ENCODE data around the gene CD59. TPM values are rescaled to one million over a fixed set of nuclear protein-coding genes. Genes with fewer than 3 reads are reported as not detected.
A peak's percentile ranks its signal among the peaks of the same experiment; 100 is the strongest.
"Not testable (repeated sequence)": the region's sequence is repeated elsewhere in the genome, so short reads cannot be mapped to it uniquely, and the experiment has no call there.

CD59 gene
- total and polyA plus RNA-seq, 4 experiments from 2014 or later: 68.3 to 100 (median 85.9) TPM

DNA sequence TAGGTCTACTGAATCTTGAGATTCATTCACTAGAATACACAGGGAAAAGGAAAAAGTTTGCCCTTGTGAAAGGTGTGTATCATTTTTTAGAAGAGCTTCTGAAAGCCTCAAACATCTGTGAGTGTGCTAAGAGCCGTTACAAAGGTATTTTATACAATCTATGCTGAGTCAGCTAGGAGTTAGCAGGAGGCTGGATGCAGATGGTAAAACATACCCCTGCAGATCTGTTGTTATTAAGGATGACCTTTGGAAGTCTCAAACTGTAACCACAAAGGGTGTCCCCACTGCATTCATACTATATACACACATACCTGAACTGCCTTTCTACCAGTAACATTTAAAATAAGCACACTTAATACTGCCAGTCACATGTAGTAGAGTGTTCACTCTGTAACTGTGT, 27.2 kb downstream of the CD59 start:
- no peak for DNase-seq
- H3K4me3 Mint-ChIP-seq: peak overlapping the region in 1 of 8 donors; percentile 23
- intact Hi-C loops (cut with micrococcal nuclease): loop anchor here (10.0 kb wide), 1 partner anchor 346 kb away; the partner anchor contains the start of gene CAPRIN1
- no peaks in the 10 kb centered on the region for H3K27me3 Mint-ChIP-seq
- no peak overlapping the region for H3K27ac Mint-ChIP-seq
- ChIA-PET POLR2A (ENCODE audit: partially characterized antibody) (interaction anchor here (0.8 kb wide), 1 partner anchor 12 kb away, joined by 3 read pairs; no protein-coding TSS in a partner anchor), CTCF (ENCODE audit: partially characterized antibody) (interaction anchor here (1.2 to 1.4 kb wide), 2 partner anchors 8 to 23 kb away, joined by 4 read pairs; no protein-coding TSS in a partner anchor)
- peaks cover 0 to 9% (median 6%) of the 10 kb centered on the region in 4 donors for H3K4me1 Mint-ChIP-seq
- Histone ChIP-seq H3K4me1 (ENCODE audit: insufficient read depth, low read length) (no peaks in the 10 kb centered on the region), H3K27ac (ENCODE audit: low read depth, low read length) (no peak overlapping the region), H3K9me3 (ENCODE audit: control insufficient read depth in 1 of 2, low read length in 2 of 2) (no peaks in the 10 kb centered on the region), H3K4me3 (ENCODE audit: low read length in 2 of 2) (no peak overlapping the region), H3K36me3 (ENCODE audit: insufficient read depth, low read length) (peaks cover 18% of the 10 kb centered on the region), H3K27me3 (ENCODE audit: insufficient read depth, low read length) (no peaks in the 10 kb centered on the region)
- H3K36me3 Mint-ChIP-seq: peaks cover 25 to 33% of the 10 kb centered on the region in 2 donors
- no peaks in the 10 kb centered on the region for H3K9me3 Mint-ChIP-seq

DNA sequence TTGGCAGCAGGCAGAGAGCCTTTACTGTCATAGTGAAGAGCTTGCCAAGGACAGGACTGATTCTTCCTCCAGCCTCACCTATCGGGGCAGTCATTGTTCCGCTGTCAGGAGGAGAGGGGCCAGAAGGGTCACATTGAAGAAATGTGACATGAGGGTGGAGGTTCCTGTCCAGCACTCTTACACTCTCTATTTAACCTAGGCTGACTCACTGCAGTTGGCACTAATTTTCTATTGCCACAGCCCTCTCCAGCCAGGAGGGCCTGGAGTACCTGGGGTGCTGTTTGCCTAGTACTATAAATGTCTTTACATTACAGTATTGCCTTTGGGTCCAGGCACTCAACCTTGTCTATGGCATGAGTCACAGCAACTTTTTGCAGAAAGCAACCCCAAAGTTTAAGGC, 28.4 kb downstream of the CD59 start:
- H3K36me3 ChIP-seq (ENCODE audit: insufficient read depth, low read length); H3K27ac Mint-ChIP-seq; H3K27ac ChIP-seq (ENCODE audit: low read depth, low read length); H3K4me1 Mint-ChIP-seq; H3K27me3 ChIP-seq (ENCODE audit: insufficient read depth, low read length); H3K4me3 Mint-ChIP-seq; H3K27me3 Mint-ChIP-seq; H3K4me1 ChIP-seq (ENCODE audit: insufficient read depth, low read length); H3K9me3 Mint-ChIP-seq; H3K9me3 ChIP-seq (ENCODE audit: control insufficient read depth in 1 of 2, low read length in 2 of 2); H3K4me3 ChIP-seq (ENCODE audit: low read length in 2 of 2); DNase-seq; POLR2A ChIA-PET (ENCODE audit: partially characterized antibody): not testable (repeated sequence)
- H3K36me3 Mint-ChIP-seq: peaks cover 24 to 29% of the 10 kb centered on the region in 2 donors
- intact Hi-C loops (cut with micrococcal nuclease): loop anchor here (10.0 kb wide), 1 partner anchor 347 kb away; the partner anchor contains the start of gene CAPRIN1
- CTCF ChIA-PET (ENCODE audit: partially characterized antibody): interaction anchor here (1.1 to 1.7 kb wide), 2 partner anchors 8 to 31 kb away, joined by 3 to 6 read pairs; no protein-coding TSS in a partner anchor

DNA sequence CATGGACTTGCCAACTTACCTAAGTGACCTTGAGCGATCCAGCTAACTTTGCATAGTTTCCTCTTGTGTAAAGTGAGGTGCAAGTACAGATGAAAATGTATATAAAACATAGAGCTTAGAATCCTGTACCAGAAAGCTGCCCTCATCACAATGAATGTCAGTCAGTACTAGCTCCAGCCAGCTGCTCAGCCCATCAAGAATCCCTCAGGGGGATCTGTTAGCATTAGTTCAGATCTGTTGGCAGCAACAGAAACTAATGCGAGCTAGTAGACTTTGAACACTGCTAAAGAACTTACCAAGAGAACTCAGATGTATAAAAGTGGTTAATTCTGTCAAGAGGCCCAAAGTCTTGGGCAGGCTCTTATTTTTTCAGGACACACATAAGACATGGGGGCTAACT, 29.3 kb downstream of the CD59 start:
- no peak overlapping the region for H3K4me3 Mint-ChIP-seq
- intact Hi-C loops (cut with micrococcal nuclease): loop anchor here (10.0 kb wide), 1 partner anchor 348 kb away; the partner anchor contains the start of gene CAPRIN1
- H3K9me3 ChIP-seq (ENCODE audit: control insufficient read depth in 1 of 2, low read length in 2 of 2): no peaks in the 10 kb centered on the region
- H3K4me1 Mint-ChIP-seq: peaks cover 0 to 9% (median 6%) of the 10 kb centered on the region in 4 donors
- DNase-seq: no peak
- H3K4me3 ChIP-seq (ENCODE audit: low read length in 2 of 2): no peak overlapping the region
- H3K36me3 Mint-ChIP-seq: peaks cover 24 to 25% of the 10 kb centered on the region in 2 donors
- no peaks in the 10 kb centered on the region for H3K27me3 Mint-ChIP-seq
- peak overlapping the region in 1 of 7 donors; percentile 25 for H3K27ac Mint-ChIP-seq
- peaks cover 9% of the 10 kb centered on the region for H3K36me3 ChIP-seq (ENCODE audit: insufficient read depth, low read length)
- no peaks in the 10 kb centered on the region for H3K4me1 ChIP-seq (ENCODE audit: insufficient read depth, low read length)
- no peaks in the 10 kb centered on the region for H3K27me3 ChIP-seq (ENCODE audit: insufficient read depth, low read length)
- no peaks in the 10 kb centered on the region for H3K9me3 Mint-ChIP-seq
- CTCF ChIA-PET (ENCODE audit: partially characterized antibody): interaction anchor here (0.6 to 1.7 kb wide), 4 partner anchors 9 to 410 kb away, joined by 3 to 6 read pairs (median 3); no protein-coding TSS in a partner anchor
- H3K27ac ChIP-seq (ENCODE audit: low read depth, low read length): no peak overlapping the region
- POLR2A ChIA-PET (ENCODE audit: partially characterized antibody): no interaction called here

DNA sequence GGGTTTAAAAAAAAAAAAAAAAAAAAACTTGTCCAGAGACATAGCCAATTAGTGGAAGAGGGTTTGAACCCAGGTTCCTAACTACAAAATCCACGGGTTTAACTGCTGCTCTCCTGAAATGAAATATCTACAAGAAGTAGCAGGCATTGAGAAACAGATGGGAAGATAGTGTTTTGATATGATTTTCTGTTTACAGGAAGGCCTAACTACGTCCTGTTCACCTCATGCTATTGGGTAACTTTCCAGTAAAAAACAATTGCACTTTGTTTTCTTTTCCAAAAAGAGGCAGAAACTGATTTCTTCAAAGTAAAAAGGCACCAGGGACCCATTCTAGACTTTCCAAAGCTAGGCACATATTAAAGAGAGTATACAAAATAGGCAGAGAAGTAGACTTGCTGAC, 29.7 kb downstream of the CD59 start:
- H3K9me3 Mint-ChIP-seq: no peaks in the 10 kb centered on the region
- intact Hi-C loops (cut with micrococcal nuclease): loop anchor here (10.0 kb wide), 1 partner anchor 348 kb away; the partner anchor contains the start of gene CAPRIN1
- peaks cover 24 to 25% of the 10 kb centered on the region in 2 donors for H3K36me3 Mint-ChIP-seq
- H3K27ac ChIP-seq (ENCODE audit: low read depth, low read length): no peak overlapping the region
- H3K4me3 ChIP-seq (ENCODE audit: low read length in 2 of 2): no peak overlapping the region
- H3K27me3 ChIP-seq (ENCODE audit: insufficient read depth, low read length): no peaks in the 10 kb centered on the region
- no peaks in the 10 kb centered on the region for H3K9me3 ChIP-seq (ENCODE audit: control insufficient read depth in 1 of 2, low read length in 2 of 2)
- ChIA-PET CTCF (ENCODE audit: partially characterized antibody) (interaction anchor here (0.6 to 1.7 kb wide), 3 partner anchors 10 to 409 kb away, joined by 3 to 6 read pairs (median 3); no protein-coding TSS in a partner anchor), POLR2A (ENCODE audit: partially characterized antibody) (no interaction called here)
- H3K4me1 Mint-ChIP-seq: peaks cover 1 to 11% (median 7%) of the 10 kb centered on the region in 4 donors
- no peak for DNase-seq
- H3K4me3 Mint-ChIP-seq: peak overlapping the region in 3 of 8 donors; percentile 0 to 25 (median 19)
- H3K27me3 Mint-ChIP-seq: no peaks in the 10 kb centered on the region
- peak overlapping the region in 2 of 7 donors; percentile 25 to 33 for H3K27ac Mint-ChIP-seq
- peaks cover 2% of the 10 kb centered on the region for H3K4me1 ChIP-seq (ENCODE audit: insufficient read depth, low read length)
- peaks cover 9% of the 10 kb centered on the region for H3K36me3 ChIP-seq (ENCODE audit: insufficient read depth, low read length)

DNA sequence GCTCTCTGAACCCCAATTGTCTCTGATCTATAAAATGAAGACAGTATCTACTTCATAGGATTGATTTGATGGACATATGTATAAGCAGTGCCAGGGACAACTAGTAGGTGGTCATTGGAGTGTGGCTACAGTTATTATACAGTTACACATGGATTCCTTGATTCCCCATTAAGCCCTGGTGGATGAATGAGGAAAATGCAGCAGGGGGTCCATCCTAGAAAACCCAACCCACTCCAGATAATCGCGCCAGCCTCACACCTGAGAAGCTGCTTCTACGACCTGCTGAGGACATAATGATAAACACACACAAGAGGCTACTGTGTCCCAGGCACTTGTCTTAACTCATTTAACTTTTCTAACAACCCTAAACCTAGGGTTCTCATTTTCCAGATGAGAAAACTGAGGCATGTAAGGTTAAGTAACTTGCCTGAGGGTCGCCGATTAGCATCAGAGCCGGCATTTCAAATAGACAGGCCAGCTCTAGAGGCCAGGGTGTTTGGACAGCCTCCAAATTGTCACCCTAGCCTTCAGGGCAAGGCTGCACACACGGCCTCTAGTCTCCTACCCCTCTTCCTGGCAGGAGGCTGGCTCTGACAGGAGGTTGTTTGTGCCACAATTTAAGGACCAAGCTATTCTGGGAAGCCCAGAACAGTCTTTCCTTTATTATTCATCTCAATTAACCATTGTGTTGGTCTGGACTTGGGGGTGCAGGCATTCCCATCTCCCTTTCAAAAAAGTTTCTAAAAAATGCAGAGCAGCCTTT, 31.8 kb downstream of the CD59 start:
- no peak overlapping the region for H3K27ac ChIP-seq (ENCODE audit: low read depth, low read length)
- Mint-ChIP-seq H3K27ac (no peak overlapping the region), H3K9me3 (no peaks in the 10 kb centered on the region), H3K4me1 (peaks cover 13 to 28% (median 18%) of the 10 kb centered on the region in 4 donors), H3K4me3 (no peak overlapping the region), H3K27me3 (peaks cover 0 to 2% of the 10 kb centered on the region in 2 donors), H3K36me3 (peaks cover 14 to 15% of the 10 kb centered on the region in 2 donors)
- ChIA-PET POLR2A (ENCODE audit: partially characterized antibody) (interaction anchor here (0.6 to 1.0 kb wide), 2 partner anchors 12 to 16 kb away, joined by 3 read pairs; no protein-coding TSS in a partner anchor), CTCF (ENCODE audit: partially characterized antibody) (interaction anchor here (1.1 kb wide), 1 partner anchor 10 kb away, joined by 3 read pairs; no protein-coding TSS in a partner anchor)
- peaks cover 15% of the 10 kb centered on the region for H3K4me1 ChIP-seq (ENCODE audit: insufficient read depth, low read length)
- no peaks in the 10 kb centered on the region for H3K27me3 ChIP-seq (ENCODE audit: insufficient read depth, low read length)
- H3K4me3 ChIP-seq (ENCODE audit: low read length in 2 of 2): no peak overlapping the region
- peaks cover 6% of the 10 kb centered on the region for H3K36me3 ChIP-seq (ENCODE audit: insufficient read depth, low read length)
- H3K9me3 ChIP-seq (ENCODE audit: control insufficient read depth in 1 of 2, low read length in 2 of 2): no peaks in the 10 kb centered on the region
- intact Hi-C loops (cut with micrococcal nuclease): loop anchor here (10.0 kb wide), 1 partner anchor 350 kb away; the partner anchor contains the start of gene CAPRIN1
- no peak for DNase-seq

DNA sequence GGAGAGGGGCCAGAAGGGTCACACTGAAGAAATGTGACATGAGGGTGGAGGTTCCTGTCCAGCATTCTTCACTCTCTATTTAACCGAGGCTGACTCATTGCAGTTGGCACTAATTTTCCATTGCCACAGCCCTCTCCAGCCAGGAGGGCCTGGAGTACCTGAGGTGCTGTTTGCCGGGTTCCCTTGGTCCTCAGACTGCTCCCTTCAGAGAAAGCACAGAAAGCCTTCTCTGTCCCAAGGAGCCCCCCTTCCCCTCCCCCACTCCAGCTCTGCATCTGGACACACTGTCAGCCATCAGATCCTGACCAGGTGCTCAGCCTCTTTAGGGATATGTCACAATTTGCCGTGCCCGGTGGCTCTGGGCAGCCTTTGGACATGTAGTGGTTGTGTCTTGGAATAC, 32.4 kb downstream of the CD59 start:
- Mint-ChIP-seq H3K9me3 (no peaks in the 10 kb centered on the region), H3K36me3 (peaks cover 8 to 9% of the 10 kb centered on the region in 2 donors), H3K4me1 (peaks cover 13 to 31% (median 18%) of the 10 kb centered on the region in 4 donors), H3K27ac (no peak overlapping the region), H3K4me3 (no peak overlapping the region), H3K27me3 (peaks cover 0 to 2% of the 10 kb centered on the region in 2 donors)
- intact Hi-C loops (cut with micrococcal nuclease): loop anchor here (10.0 kb wide), 1 partner anchor 351 kb away; the partner anchor contains the start of gene CAPRIN1
- no peak for DNase-seq
- H3K4me1 ChIP-seq (ENCODE audit: insufficient read depth, low read length): peaks cover 15% of the 10 kb centered on the region
- H3K9me3 ChIP-seq (ENCODE audit: control insufficient read depth in 1 of 2, low read length in 2 of 2): no peaks in the 10 kb centered on the region
- ChIA-PET CTCF (ENCODE audit: partially characterized antibody) (no interaction called here), POLR2A (ENCODE audit: partially characterized antibody) (interaction anchor here (1.0 kb wide), 1 partner anchor 12 kb away, joined by 3 read pairs; no protein-coding TSS in a partner anchor)
- H3K27ac ChIP-seq (ENCODE audit: low read depth, low read length): no peak overlapping the region
- no peak overlapping the region for H3K4me3 ChIP-seq (ENCODE audit: low read length in 2 of 2)
- no peaks in the 10 kb centered on the region for H3K36me3 ChIP-seq (ENCODE audit: insufficient read depth, low read length)
- no peaks in the 10 kb centered on the region for H3K27me3 ChIP-seq (ENCODE audit: insufficient read depth, low read length)

DNA sequence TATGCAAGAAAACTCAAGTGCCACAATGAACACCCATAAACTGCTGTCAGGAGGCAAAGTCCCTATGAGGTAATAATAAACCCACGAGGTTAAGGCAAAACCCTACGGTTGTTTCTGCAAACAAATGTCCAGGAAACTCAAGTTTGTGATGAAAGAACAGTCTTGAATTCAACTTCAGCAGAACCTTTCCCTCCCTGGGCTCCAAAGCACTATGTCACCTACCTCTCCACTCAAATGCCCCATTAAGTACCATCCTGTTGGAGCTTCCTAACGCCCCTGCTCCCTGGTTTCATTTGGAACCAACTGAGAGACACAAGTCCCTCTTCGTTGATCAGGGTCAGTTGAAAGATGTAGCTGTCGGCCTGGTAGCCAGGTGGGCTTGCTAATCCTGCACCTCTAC, 33.0 kb downstream of the CD59 start:
- H3K4me1 Mint-ChIP-seq: peaks cover 13 to 31% (median 18%) of the 10 kb centered on the region in 4 donors
- intact Hi-C loops (cut with micrococcal nuclease): loop anchor here (10.0 kb wide), 1 partner anchor 352 kb away; the partner anchor contains the start of gene CAPRIN1

More for the DNA sequence above, 33.0 kb downstream of the CD59 start:
- Mint-ChIP-seq H3K27ac (no peak overlapping the region), H3K9me3 (no peaks in the 10 kb centered on the region), H3K4me3 (no peak overlapping the region), H3K36me3 (peaks cover 5% of the 10 kb centered on the region in 2 donors), H3K27me3 (peaks cover 0 to 2% of the 10 kb centered on the region in 2 donors)
- Histone ChIP-seq H3K4me3 (ENCODE audit: low read length in 2 of 2) (no peak overlapping the region), H3K27me3 (ENCODE audit: insufficient read depth, low read length) (no peaks in the 10 kb centered on the region), H3K27ac (ENCODE audit: low read depth, low read length) (no peak overlapping the region), H3K9me3 (ENCODE audit: control insufficient read depth in 1 of 2, low read length in 2 of 2) (no peaks in the 10 kb centered on the region), H3K36me3 (ENCODE audit: insufficient read depth, low read length) (no peaks in the 10 kb centered on the region), H3K4me1 (ENCODE audit: insufficient read depth, low read length) (peaks cover 15% of the 10 kb centered on the region)
- CTCF ChIA-PET (ENCODE audit: partially characterized antibody): no interaction called here
- POLR2A ChIA-PET (ENCODE audit: partially characterized antibody): interaction anchor here (4.5 kb wide), 1 partner anchor 33 kb away, joined by 33 read pairs; the partner anchor contains the start of gene CD59
- DNase-seq: no peak

All from CD4-positive, alpha-beta memory T cell (primary cell).